Psoas muscle (tissue), 8 donors: ENCODE measurements around the gene FZD2. TPM values are rescaled to one million over a fixed set of nuclear protein-coding genes. Genes with fewer than 3 reads are reported as not detected.

Source experiments
- ATAC-seq, 4 donors: fragments of 200-7000 bp; cut with Tn5 transposase; one replicate each; pipeline ENCODE4 v1.9.1; 2020; ENCODE audit warnings: moderate library complexity in 3 of 4, mild to moderate bottlenecking in 2 of 4
- DNase-seq, 2 donors: peaks; one replicate each; pipeline ENCODE4 v3.0.0-alpha.2; 2020
- H3K27ac ChIP-seq: fragments of 200-600 bp; one replicate; pipeline ENCODE4 v1.8.0; 2022
- H3K27me3 ChIP-seq, 3 donors: fragments of 200-600 bp in 1 of 3; one replicate each; pipeline versions ENCODE4 v1.6.1 to v1.8.0; 2013 to 2022; ENCODE audit warnings: low read length in 2 of 3, mild to moderate bottlenecking in 2 of 3, moderate library complexity in 1 of 3; ENCODE audit not compliant: insufficient read depth in 3 of 3
- H3K36me3 ChIP-seq, 2 donors: fragments of 200-600 bp in 1 of 2; one replicate each; pipeline versions ENCODE4 v1.6.1 to v1.8.0; 2013 to 2022; ENCODE audit warnings: low read depth in 1 of 2, mild to moderate bottlenecking in 1 of 2, moderate library complexity in 1 of 2; ENCODE audit not compliant: insufficient read depth in 1 of 2
- H3K4me1 ChIP-seq: fragments of 200-600 bp; one replicate; pipeline ENCODE4 v1.8.0; 2022
- H3K4me3 ChIP-seq: fragments of 200-600 bp; one replicate; pipeline ENCODE4 v1.8.0; 2022; ENCODE audit warnings: mild to moderate bottlenecking
- H3K9me3 ChIP-seq: fragments of 200-600 bp; one replicate; pipeline ENCODE4 v1.8.0; 2022
- WGBS, 3 donors: extraction: QIAGEN DNeasy Blood & Tissue Kit; methylation state at CpG; one replicate each; pipeline versions ENCODE4 v1.1.6 to v1.1.7; 2013; 5-methylcytosine and 5-hydroxymethylcytosine counted together
- intact Hi-C, 2 donors: fragments of 100-400 bp; cut with DNase I; formaldehyde crosslinking; loops; one replicate each; pipeline versions ENCODE4 v1.11.0 to v1.14.2; 2022
- polyA plus RNA-seq, 3 donors: library from polyadenylated mRNA; stranded (reverse); fragments of 200-250 nt; gene quantifications; one replicate each; pipeline ENCODE4 v1.2.3, GENCODE V29; 2013
- total RNA-seq, 4 donors: library from RNA; stranded (reverse); fragmentation: NEBNext Ultra II Directional in 2 of 4; extraction: Animal tissue kit (Norgen Biotek cat#: 25700) in 2 of 4; gene quantifications; one replicate each; pipeline versions ENCODE4 v1.2.1 to v1.2.4, GENCODE V29; 2021 to 2023
- TF ChIP-seq, protein P1 (sequence below): fragments of 200-600 bp; IDR thresholded peaks from one replicate; pipeline ENCODE4 v1.8.0; 2022; ENCODE audit warnings: antibody characterized with exemption
- donor health status: healthy with polysubstance abuse.
- donor health status: DM: no; HTN: no; CAD: no; lungs with moderate emphysema.
- donor health status: Bipolar disorder and iron deficiency.
- donor health status: healthy.
- donor health status: DM: yes; HTN: yes; CAD: no.
- donor health status: DM: no; HTN: no; CAD: no.
- donor health status: DM: no; HTN: no; CAD: no.
- donor health status: DM: yes; HTN: yes; CAD: no.

FZD2 gene
- total and polyA plus RNA-seq, 7 donors = 0.13 to 0.61 (median 0.32) TPM

DNA sequence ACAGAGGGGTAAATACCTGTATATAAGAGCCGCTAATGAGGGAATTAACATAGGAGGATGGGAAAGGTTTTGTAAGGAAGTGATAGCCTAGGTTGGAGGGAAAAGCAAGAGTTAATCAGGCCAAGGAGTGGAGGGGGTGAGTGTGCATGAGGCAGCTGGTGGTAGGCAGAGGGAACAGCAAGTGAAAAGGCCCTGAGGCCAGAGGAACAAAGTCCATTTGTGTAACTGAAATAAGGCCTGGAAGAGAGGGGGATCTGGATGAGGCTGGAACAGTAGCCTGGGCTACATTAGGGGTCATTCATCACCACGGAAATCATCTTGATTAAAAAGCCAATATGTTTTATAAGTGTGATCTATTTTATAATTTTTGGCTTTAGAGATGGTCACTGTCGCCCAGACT, 45.7 kb downstream of the FZD2 start:
- ATAC-seq (no peak), DNase-seq (no peak)
- TF ChIP-seq, protein P1, sequence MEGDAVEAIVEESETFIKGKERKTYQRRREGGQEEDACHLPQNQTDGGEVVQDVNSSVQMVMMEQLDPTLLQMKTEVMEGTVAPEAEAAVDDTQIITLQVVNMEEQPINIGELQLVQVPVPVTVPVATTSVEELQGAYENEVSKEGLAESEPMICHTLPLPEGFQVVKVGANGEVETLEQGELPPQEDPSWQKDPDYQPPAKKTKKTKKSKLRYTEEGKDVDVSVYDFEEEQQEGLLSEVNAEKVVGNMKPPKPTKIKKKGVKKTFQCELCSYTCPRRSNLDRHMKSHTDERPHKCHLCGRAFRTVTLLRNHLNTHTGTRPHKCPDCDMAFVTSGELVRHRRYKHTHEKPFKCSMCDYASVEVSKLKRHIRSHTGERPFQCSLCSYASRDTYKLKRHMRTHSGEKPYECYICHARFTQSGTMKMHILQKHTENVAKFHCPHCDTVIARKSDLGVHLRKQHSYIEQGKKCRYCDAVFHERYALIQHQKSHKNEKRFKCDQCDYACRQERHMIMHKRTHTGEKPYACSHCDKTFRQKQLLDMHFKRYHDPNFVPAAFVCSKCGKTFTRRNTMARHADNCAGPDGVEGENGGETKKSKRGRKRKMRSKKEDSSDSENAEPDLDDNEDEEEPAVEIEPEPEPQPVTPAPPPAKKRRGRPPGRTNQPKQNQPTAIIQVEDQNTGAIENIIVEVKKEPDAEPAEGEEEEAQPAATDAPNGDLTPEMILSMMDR = no peak
- Histone ChIP-seq H3K27ac (no peak overlapping the region), H3K4me1 (no peaks in the 10 kb centered on the region), H3K36me3 (no peaks in the 10 kb centered on the region), H3K9me3 (no peaks in the 10 kb centered on the region), H3K27me3 (peaks cover 0 to 11% (median 4%) of the 10 kb centered on the region in 3 donors), H3K4me3 (no peak overlapping the region)
- intact Hi-C loops = no loop called here
- 84 to 89% (median 86%) methylated on average over 3 of the region's 3 CpGs for WGBS, 3 donors

DNA sequence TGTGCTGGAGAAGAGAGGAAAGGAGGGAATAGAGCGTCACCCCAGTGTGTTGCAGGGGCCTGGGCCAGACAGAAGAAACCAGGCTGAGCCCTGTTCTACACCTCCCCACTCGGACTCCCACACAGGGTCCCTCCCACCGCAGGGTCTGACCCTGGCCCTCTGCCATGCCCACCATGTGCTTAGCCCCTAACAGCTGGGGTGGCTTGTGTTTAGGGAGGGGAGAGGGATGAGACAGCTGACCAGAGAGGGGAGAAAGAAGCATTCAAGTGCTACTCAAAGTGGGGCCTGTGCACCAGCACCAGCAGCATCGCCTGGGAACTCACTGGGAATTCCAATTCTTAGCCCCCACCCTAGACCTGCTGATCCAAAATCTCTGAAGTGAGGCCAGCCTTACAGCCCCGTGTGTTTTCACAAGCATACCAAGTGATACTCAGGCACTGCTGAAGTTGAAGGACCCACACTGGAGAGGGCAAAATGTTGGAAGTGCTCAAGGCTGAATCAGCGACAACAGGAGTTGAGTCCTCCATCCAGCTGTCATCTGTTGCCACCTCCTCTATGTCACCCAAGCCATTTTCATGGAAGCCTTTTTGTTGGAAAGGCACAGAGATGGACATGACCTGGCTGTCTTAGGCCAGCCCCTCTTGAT, 47.0 kb downstream of the FZD2 start:
- Histone ChIP-seq H3K4me1 (no peaks in the 10 kb centered on the region), H3K27ac (no peak overlapping the region)
- WGBS, 3 donors = 45 to 58% (median 47%) methylated on average over 6 of the region's 6 CpGs

DNA sequence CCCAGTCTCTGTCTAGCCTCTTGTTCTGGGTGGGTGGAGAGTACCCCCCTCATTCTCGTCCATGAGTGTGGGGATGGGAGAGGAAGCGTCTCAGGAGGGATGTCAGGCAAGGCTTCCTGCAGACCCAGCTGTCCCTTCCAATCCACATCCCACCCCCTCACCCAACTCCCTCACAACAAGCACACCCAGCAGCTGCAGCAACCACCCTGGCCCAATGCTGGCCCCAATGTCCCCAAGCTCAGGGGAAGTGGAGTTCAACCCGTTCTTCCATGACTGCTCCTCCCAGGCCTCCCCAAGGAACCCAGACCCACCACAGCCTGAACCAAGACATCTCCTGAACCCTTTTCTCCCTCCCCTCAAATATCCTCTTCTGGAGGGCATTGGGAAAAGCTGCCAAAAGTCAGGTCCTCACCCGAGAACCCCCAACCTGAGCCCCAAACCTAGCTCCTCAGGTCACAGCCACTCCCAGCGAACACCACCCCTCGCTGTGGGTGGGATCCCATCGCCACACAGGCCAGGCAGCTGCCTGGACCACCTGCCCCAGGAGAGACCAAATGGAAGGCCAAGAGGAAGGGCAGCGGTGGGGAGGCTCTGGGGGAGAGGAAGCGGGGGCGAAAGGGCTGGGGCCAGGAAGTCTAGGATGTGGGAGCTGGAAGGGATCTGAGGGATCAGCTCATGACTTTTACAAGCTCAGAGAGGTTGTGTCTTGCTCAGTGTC, 47.6 kb downstream of the FZD2 start:
- Histone ChIP-seq H3K4me1 (no peaks in the 10 kb centered on the region), H3K27me3 (peaks cover 0 to 11% (median 7%) of the 10 kb centered on the region in 3 donors), H3K4me3 (no peak overlapping the region), H3K9me3 (no peaks in the 10 kb centered on the region), H3K27ac (no peak overlapping the region), H3K36me3 (no peaks in the 10 kb centered on the region)
- no peak for DNase-seq
- no peak for ATAC-seq
- TF ChIP-seq, protein P1 = no peak
- WGBS, 3 donors = 54 to 60% (median 58%) methylated on average over 10 of the region's 10 CpGs
- intact Hi-C loops = no loop called here

More for the DNA sequence above, 47.0 kb downstream of the FZD2 start:
- Histone ChIP-seq H3K9me3 (no peaks in the 10 kb centered on the region), H3K4me3 (no peak overlapping the region), H3K27me3 (peaks cover 0 to 11% (median 7%) of the 10 kb centered on the region in 3 donors), H3K36me3 (no peaks in the 10 kb centered on the region)
- TF ChIP-seq, protein P1 = no peak
- intact Hi-C loops = no loop called here
- ATAC-seq = no peak
- no peak for DNase-seq

DNA sequence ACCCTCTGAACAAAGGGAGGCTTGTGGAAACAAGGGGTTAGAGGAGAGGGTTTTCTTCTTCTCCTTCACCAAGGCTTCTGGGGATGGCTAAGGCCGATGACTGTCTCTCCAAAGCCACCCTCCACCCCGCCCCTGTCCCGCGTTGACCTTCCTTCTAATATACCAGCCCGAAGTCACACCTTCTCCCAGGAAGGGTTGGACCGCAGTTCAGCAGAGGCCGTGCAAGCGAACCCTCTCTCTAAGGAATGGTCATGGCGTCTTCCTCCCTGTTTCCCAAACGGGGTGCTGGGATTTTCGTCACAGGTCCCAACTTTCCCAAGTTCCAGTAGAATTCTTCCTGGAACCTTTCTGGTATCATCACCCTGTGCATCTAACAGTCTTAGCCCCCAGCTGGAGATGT, 49.4 kb downstream of the FZD2 start:
- Histone ChIP-seq H3K4me1 (no peaks in the 10 kb centered on the region), H3K4me3 (no peak overlapping the region), H3K9me3 (no peaks in the 10 kb centered on the region), H3K27me3 (peaks cover 0 to 11% (median 5%) of the 10 kb centered on the region in 3 donors), H3K36me3 (no peaks in the 10 kb centered on the region), H3K27ac (no peak overlapping the region)
- ATAC-seq (no peak), DNase-seq (no peak)
- WGBS, 3 donors = 91 to 98% (median 95%) methylated on average over 11 of the region's 11 CpGs
- TF ChIP-seq, protein P1 = no peak
- intact Hi-C loops = no loop called here
